Measurements from ENCODE around the gene LINGO1. TPM values are rescaled to one million over a fixed set of nuclear protein-coding genes. Genes with fewer than 3 reads are reported as not detected.
A peak's percentile ranks its signal among the peaks of the same experiment; 100 is the strongest.

Gene LINGO1
- 62.5 TPM for polyA plus RNA-seq (2013, experiment 1 of 4)
- 60.1 TPM for polyA plus RNA-seq (2013, experiment 2 of 4)
- polyA plus RNA-seq (2013, experiment 3 of 4): 47.6 TPM
- polyA plus RNA-seq (2013, experiment 4 of 4): 51.0 TPM

- H3K9me3 ChIP-seq (ENCODE audit: control insufficient read depth, low read length): no peaks in the 10 kb centered on the region
- no peaks in the 10 kb centered on the region for H3K36me3 ChIP-seq (ENCODE audit: control insufficient read depth, insufficient read depth, low read length)
- peak within 1 kb of the TSS; percentile 61 for H3K4me3 ChIP-seq (ENCODE audit: insufficient read depth, low read depth, low read length)
- H3K4me1 ChIP-seq (ENCODE audit: control insufficient read depth, insufficient read depth, low read length): peaks cover 32% of the 10 kb centered on the region
- 0 to 1% methylated on average over 88 of the region's 88 CpGs for WGBS, 2 experiments
- H3K27ac ChIP-seq (ENCODE audit: insufficient read depth, low read depth, low read length, poor library complexity, severe bottlenecking): no peak within 1 kb of the TSS
- H3K27me3 ChIP-seq (ENCODE audit: control insufficient read depth, insufficient read depth, low read length, poor library complexity, severe bottlenecking): peaks cover 8% of the 10 kb centered on the region
These were observed at the start of gene LINGO1 for GRCh38 chr15:77632534-77633133. TSS of gene LINGO1 (minus strand) at chr15:77632912. CDS start at chr15:77632315, 597 bp downstream.

GRCh38 chr15:77681362-77681761, 48.6 kb upstream of the LINGO1 start:
- H3K27me3 ChIP-seq (ENCODE audit: control insufficient read depth, insufficient read depth, low read length, poor library complexity, severe bottlenecking): no peaks in the 10 kb centered on the region
- H3K9me3 ChIP-seq (ENCODE audit: control insufficient read depth, low read length): no peaks in the 10 kb centered on the region
- H3K4me1 ChIP-seq (ENCODE audit: control insufficient read depth, insufficient read depth, low read length): peaks cover 4% of the 10 kb centered on the region
- H3K27ac ChIP-seq (ENCODE audit: insufficient read depth, low read depth, low read length, poor library complexity, severe bottlenecking): no peak overlapping the region
- H3K4me3 ChIP-seq (ENCODE audit: insufficient read depth, low read depth, low read length): no peak overlapping the region
- WGBS, 2 experiments: 83 to 84% methylated on average over 2 of the region's 2 CpGs
- H3K36me3 ChIP-seq (ENCODE audit: control insufficient read depth, insufficient read depth, low read length): no peaks in the 10 kb centered on the region

- no peaks in the 10 kb centered on the region for H3K36me3 ChIP-seq (ENCODE audit: control insufficient read depth, insufficient read depth, low read length)
- H3K9me3 ChIP-seq (ENCODE audit: control insufficient read depth, low read length): no peaks in the 10 kb centered on the region
- WGBS, 2 experiments: 72 to 75% methylated on average over 18 of the region's 18 CpGs
- no peak overlapping the region for H3K27ac ChIP-seq (ENCODE audit: insufficient read depth, low read depth, low read length, poor library complexity, severe bottlenecking)
- H3K4me1 ChIP-seq (ENCODE audit: control insufficient read depth, insufficient read depth, low read length): no peaks in the 10 kb centered on the region
- H3K4me3 ChIP-seq (ENCODE audit: insufficient read depth, low read depth, low read length): no peak overlapping the region
- H3K27me3 ChIP-seq (ENCODE audit: control insufficient read depth, insufficient read depth, low read length, poor library complexity, severe bottlenecking): no peaks in the 10 kb centered on the region
These were observed 44.1 kb upstream of the LINGO1 start for GRCh38 chr15:77676569-77677375.

- Histone ChIP-seq H3K36me3 (ENCODE audit: control insufficient read depth, insufficient read depth, low read length) (no peaks in the 10 kb centered on the region), H3K27ac (ENCODE audit: insufficient read depth, low read depth, low read length, poor library complexity, severe bottlenecking) (no peak overlapping the region), H3K27me3 (ENCODE audit: control insufficient read depth, insufficient read depth, low read length, poor library complexity, severe bottlenecking) (no peaks in the 10 kb centered on the region), H3K4me3 (ENCODE audit: insufficient read depth, low read depth, low read length) (no peak overlapping the region), H3K4me1 (ENCODE audit: control insufficient read depth, insufficient read depth, low read length) (no peaks in the 10 kb centered on the region), H3K9me3 (ENCODE audit: control insufficient read depth, low read length) (no peaks in the 10 kb centered on the region)
- WGBS, 2 experiments: 81 to 87% methylated on average over 5 of the region's 5 CpGs
These were observed 43.2 kb upstream of the LINGO1 start for GRCh38 chr15:77675806-77676415.

GRCh38 chr15:77674327-77674726, 41.6 kb upstream of the LINGO1 start:
- H3K4me3 ChIP-seq (ENCODE audit: insufficient read depth, low read depth, low read length): no peak overlapping the region
- no peaks in the 10 kb centered on the region for H3K36me3 ChIP-seq (ENCODE audit: control insufficient read depth, insufficient read depth, low read length)
- H3K4me1 ChIP-seq (ENCODE audit: control insufficient read depth, insufficient read depth, low read length): no peaks in the 10 kb centered on the region
- 91 to 93% methylated on average over 7 of the region's 7 CpGs for WGBS, 2 experiments
- H3K27me3 ChIP-seq (ENCODE audit: control insufficient read depth, insufficient read depth, low read length, poor library complexity, severe bottlenecking): no peaks in the 10 kb centered on the region
- H3K27ac ChIP-seq (ENCODE audit: insufficient read depth, low read depth, low read length, poor library complexity, severe bottlenecking): no peak overlapping the region
- H3K9me3 ChIP-seq (ENCODE audit: control insufficient read depth, low read length): no peaks in the 10 kb centered on the region

- Histone ChIP-seq H3K27me3 (ENCODE audit: control insufficient read depth, insufficient read depth, low read length, poor library complexity, severe bottlenecking) (no peaks in the 10 kb centered on the region), H3K4me1 (ENCODE audit: control insufficient read depth, insufficient read depth, low read length) (no peaks in the 10 kb centered on the region), H3K9me3 (ENCODE audit: control insufficient read depth, low read length) (no peaks in the 10 kb centered on the region), H3K4me3 (ENCODE audit: insufficient read depth, low read depth, low read length) (no peak overlapping the region), H3K27ac (ENCODE audit: insufficient read depth, low read depth, low read length, poor library complexity, severe bottlenecking) (no peak overlapping the region), H3K36me3 (ENCODE audit: control insufficient read depth, insufficient read depth, low read length) (no peaks in the 10 kb centered on the region)
- WGBS, 2 experiments: 90 to 91% methylated on average over 5 of the region's 5 CpGs
These were observed 41.2 kb upstream of the LINGO1 start for GRCh38 chr15:77673866-77674265.

- no peaks in the 10 kb centered on the region for H3K27me3 ChIP-seq (ENCODE audit: control insufficient read depth, insufficient read depth, low read length, poor library complexity, severe bottlenecking)
- WGBS, 2 experiments: 69 to 71% methylated on average over 6 to 7 of the region's 7 CpGs
These were observed 39.4 kb upstream of the LINGO1 start for GRCh38 chr15:77672135-77672534.

GRCh38 chr15:77671362-77672056, 38.8 kb upstream of the LINGO1 start:
- WGBS, 2 experiments: 81 to 82% methylated on average over 13 of the region's 13 CpGs
- Histone ChIP-seq H3K4me1 (ENCODE audit: control insufficient read depth, insufficient read depth, low read length) (peaks cover 9% of the 10 kb centered on the region), H3K27me3 (ENCODE audit: control insufficient read depth, insufficient read depth, low read length, poor library complexity, severe bottlenecking) (no peaks in the 10 kb centered on the region)

More at GRCh38 chr15:77672135-77672534, 39.4 kb upstream of the LINGO1 start:
- Histone ChIP-seq H3K9me3 (ENCODE audit: control insufficient read depth, low read length) (no peaks in the 10 kb centered on the region), H3K4me1 (ENCODE audit: control insufficient read depth, insufficient read depth, low read length) (peaks cover 3% of the 10 kb centered on the region), H3K4me3 (ENCODE audit: insufficient read depth, low read depth, low read length) (no peak overlapping the region), H3K36me3 (ENCODE audit: control insufficient read depth, insufficient read depth, low read length) (no peaks in the 10 kb centered on the region), H3K27ac (ENCODE audit: insufficient read depth, low read depth, low read length, poor library complexity, severe bottlenecking) (no peak overlapping the region)

GRCh38 chr15:77670558-77671361, 38.0 kb upstream of the LINGO1 start:
- no peaks in the 10 kb centered on the region for H3K27me3 ChIP-seq (ENCODE audit: control insufficient read depth, insufficient read depth, low read length, poor library complexity, severe bottlenecking)
- H3K9me3 ChIP-seq (ENCODE audit: control insufficient read depth, low read length): no peaks in the 10 kb centered on the region
- H3K27ac ChIP-seq (ENCODE audit: insufficient read depth, low read depth, low read length, poor library complexity, severe bottlenecking): no peak overlapping the region
- 89 to 91% methylated on average over 5 of the region's 5 CpGs for WGBS, 2 experiments
- peaks cover 9% of the 10 kb centered on the region for H3K4me1 ChIP-seq (ENCODE audit: control insufficient read depth, insufficient read depth, low read length)
- no peak overlapping the region for H3K4me3 ChIP-seq (ENCODE audit: insufficient read depth, low read depth, low read length)
- H3K36me3 ChIP-seq (ENCODE audit: control insufficient read depth, insufficient read depth, low read length): no peaks in the 10 kb centered on the region

More at GRCh38 chr15:77671362-77672056, 38.8 kb upstream of the LINGO1 start:
- H3K9me3 ChIP-seq (ENCODE audit: control insufficient read depth, low read length): no peaks in the 10 kb centered on the region
- no peaks in the 10 kb centered on the region for H3K36me3 ChIP-seq (ENCODE audit: control insufficient read depth, insufficient read depth, low read length)
- H3K27ac ChIP-seq (ENCODE audit: insufficient read depth, low read depth, low read length, poor library complexity, severe bottlenecking): no peak overlapping the region
- no peak overlapping the region for H3K4me3 ChIP-seq (ENCODE audit: insufficient read depth, low read depth, low read length)

Measured in ectodermal cell (in vitro differentiated cells).